Osteocyte (in vitro differentiated cells): ENCODE results near the gene SMPD1. TPM values are rescaled to one million over a fixed set of nuclear protein-coding genes. Genes with fewer than 3 reads are reported as not detected.
A peak's percentile ranks its signal among the peaks of the same experiment; 100 is the strongest.

Experiments
- DNase-seq: peaks from one replicate; pipeline ENCODE4 v3.0.0; 2021; ENCODE audit warnings: mixed read lengths; ENCODE audit not compliant: unreplicated experiment; ENCODE audit errors: extremely low spot score
- H3K27ac Mint-ChIP-seq: one replicate; pipeline ENCODE4 v1.8.0; 2021; ENCODE audit warnings: mild to moderate bottlenecking, mixed read lengths; ENCODE audit not compliant: unreplicated experiment
- H3K27me3 Mint-ChIP-seq: one replicate; pipeline ENCODE4 v1.8.0; 2021; ENCODE audit warnings: mixed read lengths; ENCODE audit not compliant: unreplicated experiment
- H3K36me3 Mint-ChIP-seq: one replicate; pipeline ENCODE4 v1.8.0; 2021; ENCODE audit warnings: mixed read lengths; ENCODE audit not compliant: unreplicated experiment
- H3K4me1 Mint-ChIP-seq: one replicate; pipeline ENCODE4 v1.8.0; 2021; ENCODE audit warnings: mixed read lengths; ENCODE audit not compliant: unreplicated experiment
- H3K4me3 Mint-ChIP-seq: one replicate; pipeline ENCODE4 v1.8.0; 2021; ENCODE audit warnings: mild to moderate bottlenecking, moderate library complexity, mixed read lengths; ENCODE audit not compliant: unreplicated experiment
- H3K9me3 Mint-ChIP-seq: one replicate; pipeline ENCODE4 v1.8.0; 2021; ENCODE audit warnings: mixed read lengths; ENCODE audit not compliant: unreplicated experiment
- CTCF ChIP-seq: fragments of 200-600 bp; sonication (generic); IDR thresholded peaks from 2 replicates; pipeline ENCODE4 v1.5.0; 2021; ENCODE audit warnings: antibody characterized with exemption, mild to moderate bottlenecking, moderate library complexity
- total RNA-seq: library from RNA; stranded (reverse); gene quantifications from 2 replicates; pipeline ENCODE4 v1.2.1, GENCODE V29; 2021

SMPD1 gene
- total RNA-seq, 1 donor from 2014 or later, result 93.0 TPM

DNA sequence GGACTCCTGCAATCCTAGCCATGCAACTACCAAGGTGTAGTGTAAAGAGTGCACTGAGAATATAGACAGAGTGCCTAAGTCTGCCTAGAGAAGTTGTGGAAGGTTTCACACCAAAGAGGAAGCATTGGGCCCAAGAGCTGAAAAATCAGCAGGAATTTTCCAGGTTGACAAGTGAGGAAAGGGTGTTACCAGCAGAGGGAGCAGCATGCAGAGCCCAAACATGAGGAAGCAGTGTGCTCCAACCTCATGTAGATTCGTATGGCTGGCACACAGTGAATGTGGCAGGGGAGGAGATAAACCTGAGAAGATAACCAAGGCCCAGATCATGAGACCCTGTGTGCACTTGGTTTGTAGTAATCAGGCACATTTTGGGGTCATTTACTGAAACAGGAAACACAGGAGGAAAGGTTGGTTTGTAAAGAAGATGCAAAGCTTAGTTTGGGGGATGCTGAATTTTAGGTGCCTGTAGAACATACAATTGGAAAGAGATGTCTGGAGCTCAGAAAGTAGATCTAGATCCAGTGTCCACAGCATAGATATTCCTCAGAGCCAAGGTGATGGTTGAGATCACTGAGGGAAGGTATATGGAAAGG, 48.8 kb downstream of the SMPD1 start:
- H3K9me3 Mint-ChIP-seq, result no peaks in the 10 kb centered on the region
- H3K4me1 Mint-ChIP-seq, result no peaks in the 10 kb centered on the region
- TF ChIP-seq CTCF, result peak; percentile 68
- no peak for DNase-seq
- H3K4me3 Mint-ChIP-seq, result no peak overlapping the region
- no peaks in the 10 kb centered on the region for H3K36me3 Mint-ChIP-seq
- no peak overlapping the region for H3K27ac Mint-ChIP-seq
- H3K27me3 Mint-ChIP-seq, result no peaks in the 10 kb centered on the region

DNA sequence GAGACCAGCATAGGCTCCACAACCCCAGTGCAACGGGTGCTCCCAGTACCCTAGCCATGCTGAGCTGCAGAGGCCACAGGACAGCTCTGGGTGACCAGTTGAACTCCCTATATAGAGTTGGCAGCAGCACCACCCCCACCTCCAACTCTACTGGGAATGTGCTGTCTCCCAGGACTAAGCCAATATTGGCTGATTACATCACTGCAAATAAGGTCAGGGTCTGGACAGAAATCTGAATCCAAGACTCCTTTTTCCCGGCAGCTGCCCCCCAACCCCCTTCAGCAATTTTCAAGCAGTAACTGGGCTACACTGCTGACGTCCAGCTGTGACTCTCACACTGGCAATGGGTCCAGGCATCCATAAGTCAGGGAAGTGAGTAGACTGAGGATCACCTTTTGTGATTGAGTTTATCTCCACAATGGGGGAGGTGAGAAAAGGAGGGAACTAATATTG, 50.7 kb downstream of the SMPD1 start, which contains the start of gene HPX:
HPX (minus strand) TSS at position 82 of the 453 bp plus-strand sequence; CDS start at position 58, 24 bp downstream.
- no peak for DNase-seq
- Mint-ChIP-seq H3K9me3 (no peaks in the 10 kb centered on the region), H3K27me3 (no peaks in the 10 kb centered on the region), H3K27ac (no peak within 1 kb of the TSS), H3K4me3 (no peak within 1 kb of the TSS), H3K36me3 (no peaks in the 10 kb centered on the region), H3K4me1 (no peaks in the 10 kb centered on the region)
- no peak for TF ChIP-seq CTCF

DNA sequence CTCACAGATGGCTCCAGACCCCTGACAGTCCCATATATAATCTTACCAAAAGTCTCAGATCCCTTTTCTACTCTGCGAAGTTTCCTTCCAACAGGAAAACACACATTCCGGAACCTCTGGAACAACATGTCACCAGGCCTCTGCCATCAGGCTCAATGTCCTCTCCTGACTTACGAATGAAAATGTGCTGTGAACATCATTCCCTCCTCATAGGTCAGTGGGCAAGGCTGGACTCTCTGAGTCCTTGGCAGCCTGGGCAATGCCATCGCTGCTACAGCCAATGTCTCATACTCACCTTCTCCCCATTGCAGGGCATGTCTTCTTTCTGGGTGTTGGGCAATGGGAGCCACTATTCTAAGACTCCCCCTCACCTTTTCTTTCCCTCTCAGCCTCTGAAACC, 52.2 kb downstream of the SMPD1 start:
- Mint-ChIP-seq H3K4me3 (no peak overlapping the region), H3K4me1 (no peaks in the 10 kb centered on the region), H3K36me3 (no peaks in the 10 kb centered on the region), H3K27me3 (no peaks in the 10 kb centered on the region), H3K9me3 (no peaks in the 10 kb centered on the region), H3K27ac (no peak overlapping the region)
- no peak for TF ChIP-seq CTCF
- no peak for DNase-seq

- Mint-ChIP-seq H3K36me3 (no peaks in the 10 kb centered on the region), H3K9me3 (no peaks in the 10 kb centered on the region), H3K27me3 (no peaks in the 10 kb centered on the region), H3K4me1 (no peaks in the 10 kb centered on the region), H3K4me3 (no peak overlapping the region), H3K27ac (no peak overlapping the region)
- no peak for DNase-seq
- peak; percentile 76 for TF ChIP-seq CTCF
Observed at GRCh38 chr11:6443269-6444003, 53.2 kb downstream of the SMPD1 start.

Other genes starting within 250 kb of the SMPD1 start
- not detected in 2 replicates for gene OR52B2, start 220.1 kb upstream of the SMPD1 start, total RNA-seq
- not detected in 2 replicates for gene OR52W1, start 191.2 kb upstream of the SMPD1 start, total RNA-seq
- gene C11orf42, start 184.9 kb upstream of the SMPD1 start, total RNA-seq, result not detected in 2 replicates
- 23.3 and 25.6 TPM in 2 replicates for gene FHIP1B, start 155.8 kb upstream of the SMPD1 start, total RNA-seq
- gene CNGA4, start 151.4 kb upstream of the SMPD1 start, total RNA-seq, result not detected in 2 replicates
- not detected in 2 replicates for gene CCKBR, start 130.6 kb upstream of the SMPD1 start, total RNA-seq
- 30.7 and 32.0 TPM in 2 replicates for gene CAVIN3, start 70.0 kb upstream of the SMPD1 start, total RNA-seq
- 52.5 and 57.7 TPM in 2 replicates for gene APBB1, start 28.6 kb downstream of the SMPD1 start, total RNA-seq
- 1.4 and 1.9 TPM in 2 replicates for gene HPX, start 50.5 kb downstream of the SMPD1 start, total RNA-seq
- 30.7 and 32.5 TPM in 2 replicates for gene TRIM3, start 83.5 kb downstream of the SMPD1 start, total RNA-seq
- gene ARFIP2, start 90.9 kb downstream of the SMPD1 start, total RNA-seq, result 58.0 and 64.6 TPM in 2 replicates
- 25.1 and 27.0 TPM in 2 replicates for gene TIMM10B, start 91.0 kb downstream of the SMPD1 start, total RNA-seq
- 6.6 and 8.7 TPM in 2 replicates for gene DNHD1, start 106.8 kb downstream of the SMPD1 start, total RNA-seq
- gene RRP8, start 213.1 kb downstream of the SMPD1 start, total RNA-seq, result 15.3 and 17.8 TPM in 2 replicates
- gene ILK, start 213.3 kb downstream of the SMPD1 start, total RNA-seq, result 192 and 209 TPM in 2 replicates
- gene TAF10, start 221.7 kb downstream of the SMPD1 start, total RNA-seq, result 93.4 and 100 TPM in 2 replicates
- 157 and 171 TPM in 2 replicates for gene TPP1, start 228.9 kb downstream of the SMPD1 start, total RNA-seq